HEK293 (cell line): ENCODE data around the gene PPP2R2B.

ENCODE experiments used
- CTCF ChIA-PET: fragments of 350-600 bp; formaldehyde crosslinking; extraction: SDS; loops from one replicate; lab custom pipeline; 2021; ENCODE audit warnings: antibody characterized with exemption; lab: Yijun Ruan, JAX
- POLR2A ChIA-PET: fragments of 300-600 bp; formaldehyde crosslinking; extraction: SDS; loops from one replicate; lab custom pipeline; 2020; ENCODE audit warnings: antibody characterized with exemption, inconsistent platforms; lab: Yijun Ruan, JAX
- H3K27ac ChIP-seq: fragments of 200-500 bp; sonication (Bioruptor generic); 2 replicates; pipeline ENCODE4 v1.5.1; 2014; ENCODE audit warnings: low read depth, low read length, control low read depth, inconsistent platforms; ENCODE audit errors: extremely low read depth
- H3K36me3 ChIP-seq, 2 experiments: fragments of 200-500 bp in 1 of 2; sonication (Bioruptor generic) in 1 of 2; 1 replicate in 1 of 2; 2 replicates in 1 of 2; pipeline ENCODE4 v1.5.1; 2014 to 2017; ENCODE audit warnings: inconsistent platforms in 2 of 2, low read length in 2 of 2; ENCODE audit not compliant: control insufficient read depth in 2 of 2, insufficient read depth in 1 of 2
- H3K4me1 ChIP-seq: fragments of 200-500 bp; sonication (Bioruptor generic); 2 replicates; pipeline ENCODE4 v1.5.1; 2014; ENCODE audit warnings: mild to moderate bottlenecking, low read length, inconsistent platforms; ENCODE audit not compliant: control insufficient read depth, insufficient read depth
- H3K4me3 ChIP-seq: 2 replicates; pipeline ENCODE4 v1.5.1; 2011; ENCODE audit warnings: low read depth, mild to moderate bottlenecking, control low read depth, low read length, moderate library complexity
- H3K9me3 ChIP-seq: fragments of 200-500 bp; sonication (Bioruptor generic); 2 replicates; pipeline ENCODE4 v1.5.1; 2014; ENCODE audit warnings: low read depth, low read length, inconsistent platforms; ENCODE audit not compliant: control insufficient read depth, insufficient read depth
- BCL6B ChIP-seq: fragments of 450-650 bp; formaldehyde crosslinking; IDR thresholded peaks from 2 replicates; pipeline ENCODE4 v1.5.1; 2017; ENCODE audit warnings: missing biosample characterization, missing genetic modification characterization
- HOXA7 ChIP-seq: sonication (generic); formaldehyde crosslinking; IDR thresholded peaks from 2 replicates; pipeline ENCODE4 v1.8.1; 2022; ENCODE audit warnings: missing genetic modification reagents, borderline replicate concordance
- KLF10 ChIP-seq: fragments of 450-650 bp; IDR thresholded peaks from 2 replicates; pipeline ENCODE4 v1.5.1; 2018; ENCODE audit warnings: missing biosample characterization, mild to moderate bottlenecking, missing genetic modification characterization
- KLF8 ChIP-seq: fragments of 450-650 bp; formaldehyde crosslinking; IDR thresholded peaks from 2 replicates; pipeline ENCODE4 v1.5.1; 2016; ENCODE audit warnings: missing biosample characterization, missing genetic modification characterization
- PRDM6 ChIP-seq: fragments of 450-650 bp; formaldehyde crosslinking; IDR thresholded peaks from 2 replicates; pipeline ENCODE4 v1.5.1; 2017; ENCODE audit warnings: missing biosample characterization, missing genetic modification characterization
- SETDB1 ChIP-seq: IDR thresholded peaks from one replicate; pipeline ENCODE4 v1.6.1; 2017; ENCODE audit warnings: mild to moderate bottlenecking, low read length, moderate library complexity, mixed read lengths; ENCODE audit not compliant: insufficient read length
- SP7 ChIP-seq: fragments of 450-650 bp; formaldehyde crosslinking; IDR thresholded peaks from 2 replicates; pipeline ENCODE4 v1.5.1; 2016; ENCODE audit warnings: missing biosample characterization, missing genetic modification characterization
- YY2 ChIP-seq: fragments of 450-650 bp; formaldehyde crosslinking; IDR thresholded peaks from 2 replicates; pipeline ENCODE4 v1.5.1; 2016; ENCODE audit warnings: missing biosample characterization, missing genetic modification characterization
- ZBTB10 ChIP-seq: fragments of 450-650 bp; formaldehyde crosslinking; IDR thresholded peaks from 2 replicates; pipeline ENCODE4 v1.5.1; 2016; ENCODE audit warnings: missing biosample characterization, missing genetic modification characterization
- ZFHX2 ChIP-seq: fragments of 450-650 bp; formaldehyde crosslinking; conservative IDR thresholded peaks from 2 replicates; pipeline ENCODE4 v1.5.1; 2016; ENCODE audit warnings: missing biosample characterization, missing genetic modification characterization
- ZNF132 ChIP-seq: fragments of 450-650 bp; formaldehyde crosslinking; IDR thresholded peaks from 2 replicates; pipeline ENCODE4 v1.5.1; 2017; ENCODE audit warnings: missing biosample characterization, missing genetic modification characterization, borderline replicate concordance
- ZNF174 ChIP-seq: fragments of 450-650 bp; formaldehyde crosslinking; IDR thresholded peaks from 2 replicates; pipeline ENCODE4 v1.5.0; 2017; ENCODE audit warnings: missing biosample characterization, mild to moderate bottlenecking, missing genetic modification characterization
- ZNF391 ChIP-seq: fragments of 450-650 bp; formaldehyde crosslinking; IDR thresholded peaks from 2 replicates; pipeline ENCODE4 v1.5.1; 2016; ENCODE audit warnings: low read depth, missing biosample characterization, missing genetic modification characterization, borderline replicate concordance
- ZNF404 ChIP-seq: fragments of 450-650 bp; formaldehyde crosslinking; IDR thresholded peaks from 2 replicates; pipeline ENCODE4 v1.5.1; 2017; ENCODE audit warnings: missing biosample characterization, missing genetic modification characterization
- ZNF433 ChIP-seq: fragments of 450-650 bp; formaldehyde crosslinking; IDR thresholded peaks from 2 replicates; pipeline ENCODE4 v1.5.1; 2016; ENCODE audit warnings: missing biosample characterization, missing genetic modification characterization, low read depth
- ZNF449 ChIP-seq: fragments of 450-650 bp; formaldehyde crosslinking; IDR thresholded peaks from 2 replicates; pipeline ENCODE4 v1.5.1; 2017; ENCODE audit warnings: missing biosample characterization, mild to moderate bottlenecking, missing genetic modification characterization, moderate library complexity
- ZNF549 ChIP-seq: fragments of 450-650 bp; IDR thresholded peaks from 2 replicates; pipeline ENCODE4 v1.5.1; 2018; ENCODE audit warnings: missing biosample characterization, missing genetic modification characterization, mild to moderate bottlenecking, inconsistent platforms, moderate library complexity
- ZNF623 ChIP-seq: fragments of 450-650 bp; formaldehyde crosslinking; IDR thresholded peaks from 2 replicates; pipeline ENCODE4 v1.5.1; 2016; ENCODE audit warnings: missing biosample characterization, missing genetic modification characterization
- ZNF626 ChIP-seq: fragments of 450-650 bp; sonication (Bioruptor Pico); formaldehyde crosslinking; IDR thresholded peaks from 2 replicates; pipeline ENCODE4 v1.5.1; 2018; ENCODE audit warnings: missing biosample characterization, missing genetic modification characterization, inconsistent platforms
- ZNF645 ChIP-seq: fragments of 450-650 bp; formaldehyde crosslinking; IDR thresholded peaks from 2 replicates; pipeline ENCODE4; 2016; ENCODE audit warnings: missing biosample characterization, missing genetic modification characterization
- ZNF830 ChIP-seq: fragments of 450-650 bp; IDR thresholded peaks from 2 replicates; pipeline ENCODE4 v1.5.0; 2018; ENCODE audit warnings: missing biosample characterization, missing genetic modification characterization, low read depth, mild to moderate bottlenecking, moderate library complexity
- ZSCAN4 ChIP-seq: fragments of 450-650 bp; formaldehyde crosslinking; IDR thresholded peaks from 2 replicates; pipeline ENCODE4 v1.5.1; 2017; ENCODE audit warnings: missing biosample characterization, missing genetic modification characterization

The PPP2R2B gene

GRCh38 chr5:146770546-146770945 is 108.0 kb downstream of the PPP2R2B start:
- CTCF ChIA-PET: no interaction called here
- POLR2A ChIA-PET: no interaction called here
- Histone ChIP-seq H3K4me1 (no peaks in the 10 kb centered on the region), H3K27ac (no peak overlapping the region), H3K4me3 (no peak overlapping the region), H3K9me3 (no peaks in the 10 kb centered on the region), H3K36me3 (no peaks in the 10 kb centered on the region)
- TF ChIP-seq HOXA7 (CRISPR knock-in tag) (no peak), KLF8 (no peak), SETDB1 (no peak), ZNF391 (tag by site-specific recombination) (no peak), YY2 (no peak), ZSCAN4 (no peak), ZNF623 (no peak), BCL6B (tag by site-specific recombination) (no peak), ZFHX2 (tag by site-specific recombination) (no peak), KLF10 (no peak), ZNF449 (tag by site-specific recombination) (no peak), SP7 (tag by site-specific recombination) (no peak), ZNF132 (tag by site-specific recombination) (no peak), ZNF830 (tag by site-specific recombination) (no peak), ZBTB10 (no peak)

- Histone ChIP-seq H3K9me3 (no peaks in the 10 kb centered on the region), H3K4me3 (no peak overlapping the region), H3K4me1 (no peaks in the 10 kb centered on the region), H3K36me3 (no peaks in the 10 kb centered on the region), H3K27ac (no peak overlapping the region)
- CTCF ChIA-PET: interaction anchor here (0.6 kb wide), 1 partner anchor 12 kb away, joined by 5 read pairs; no protein-coding TSS in a partner anchor
- POLR2A ChIA-PET: no interaction called here
- TF ChIP-seq ZNF549 (tag by site-specific recombination) (no peak), ZBTB10 (no peak), ZNF404 (tag by site-specific recombination) (no peak), ZNF626 (tag by site-specific recombination) (no peak), ZNF174 (tag by site-specific recombination) (no peak), ZNF645 (tag by site-specific recombination) (no peak), ZNF433 (tag by site-specific recombination) (no peak), PRDM6 (no peak), BCL6B (tag by site-specific recombination) (no peak)
Observed at GRCh38 chr5:146767534-146767933, 111.0 kb downstream of the PPP2R2B start.
